ENCODE measurements around the gene MYO10. TPM values are rescaled to one million over a fixed set of nuclear protein-coding genes. Genes with fewer than 3 reads are reported as not detected.

MYO10 gene
- polyA plus RNA-seq, 1 donor: 30.7 TPM

DNA sequence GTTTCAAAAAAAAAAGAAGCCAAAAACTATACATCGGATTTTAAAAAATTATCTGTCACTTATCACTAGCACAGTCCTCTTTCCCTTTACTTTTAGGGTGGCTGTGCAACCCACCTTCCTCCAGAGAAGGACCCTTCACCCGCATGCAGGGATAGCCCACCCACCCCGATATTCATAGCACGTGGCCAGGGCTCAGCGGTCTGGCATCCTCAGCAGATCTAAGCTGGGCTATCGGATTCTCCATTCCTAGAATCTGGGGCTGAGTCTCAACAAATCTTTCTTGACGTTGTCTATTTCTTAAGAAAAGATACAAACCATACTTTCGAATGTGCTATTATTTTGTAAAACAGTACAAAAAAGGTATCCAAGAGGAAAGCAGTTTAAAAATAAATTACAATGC lies 70.9 kb downstream of the MYO10 start:
- Histone ChIP-seq H3K36me3 (ENCODE audit: control insufficient read depth, insufficient read depth, low read length) (no peaks in the 10 kb centered on the region), H3K4me1 (ENCODE audit: control insufficient read depth, insufficient read depth, low read length) (peaks cover 13% of the 10 kb centered on the region), H3K27me3 (ENCODE audit: control insufficient read depth, insufficient read depth, low read length) (no peaks in the 10 kb centered on the region), H3K27ac (ENCODE audit: low read length) (no peak overlapping the region), H3K9me3 (ENCODE audit: control insufficient read depth, low read depth, low read length) (no peaks in the 10 kb centered on the region), H3K4me3 (ENCODE audit: low read length) (no peak overlapping the region)
- DNase-seq: no peak
- WGBS (ENCODE audit: insufficient coverage, low lambda C conversion rate): 83% methylated on average over 1 of the region's 8 CpGs

DNA sequence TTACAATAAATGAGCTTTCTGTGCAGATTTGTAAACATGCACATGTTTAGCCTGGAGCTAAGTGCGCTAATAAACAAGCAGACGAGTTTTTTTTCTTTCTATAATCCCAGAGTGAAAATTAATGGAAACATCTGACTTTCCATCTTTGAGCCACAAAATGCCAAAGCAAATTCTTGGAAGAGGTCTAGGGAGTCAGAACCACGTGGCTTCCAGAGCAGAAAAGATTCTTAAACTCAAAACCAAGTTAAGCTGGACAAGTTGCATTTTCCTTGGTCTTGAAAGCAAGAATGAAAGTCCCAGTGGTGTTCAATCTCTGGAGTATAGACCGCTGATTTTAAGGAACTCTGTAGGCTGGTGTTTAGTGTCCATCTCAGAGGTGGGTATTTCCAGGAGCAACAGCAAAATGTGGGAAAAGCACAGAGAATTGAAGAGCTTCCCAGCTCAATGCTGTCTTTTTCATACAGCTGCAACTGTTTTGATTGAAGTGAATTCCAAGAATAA lies 71.4 kb downstream of the MYO10 start:
- Histone ChIP-seq H3K4me1 (ENCODE audit: control insufficient read depth, insufficient read depth, low read length) (peaks cover 13% of the 10 kb centered on the region), H3K27me3 (ENCODE audit: control insufficient read depth, insufficient read depth, low read length) (no peaks in the 10 kb centered on the region), H3K9me3 (ENCODE audit: control insufficient read depth, low read depth, low read length) (no peaks in the 10 kb centered on the region), H3K27ac (ENCODE audit: low read length) (no peak overlapping the region), H3K36me3 (ENCODE audit: control insufficient read depth, insufficient read depth, low read length) (no peaks in the 10 kb centered on the region), H3K4me3 (ENCODE audit: low read length) (no peak overlapping the region)
- 66% methylated on average over 2 of the region's 4 CpGs for WGBS (ENCODE audit: insufficient coverage, low lambda C conversion rate)
- DNase-seq: no peak

DNA sequence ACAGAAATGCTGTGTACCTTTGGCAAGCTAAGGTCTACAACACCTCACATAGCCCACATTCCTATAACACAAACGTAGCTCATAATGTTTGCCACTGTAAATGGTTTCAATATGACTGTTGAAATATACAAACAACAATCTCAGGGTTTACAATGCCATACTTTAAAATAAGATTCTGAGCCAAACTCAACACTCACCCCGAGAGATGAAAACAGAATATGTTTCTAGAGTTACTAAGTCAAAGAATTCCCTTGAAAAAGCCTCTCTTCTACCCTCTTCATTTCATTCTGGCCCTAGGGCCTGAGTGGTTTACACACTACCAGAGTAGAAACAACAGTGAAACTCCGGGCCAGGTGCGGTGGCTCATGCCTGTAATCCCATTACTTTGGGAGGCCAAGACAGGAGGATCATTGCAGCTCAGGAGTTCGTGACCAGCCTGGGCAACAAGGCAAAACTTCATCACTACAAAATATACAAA lies 72.6 kb downstream of the MYO10 start:
- peaks cover 5% of the 10 kb centered on the region for H3K9me3 ChIP-seq (ENCODE audit: control insufficient read depth, low read depth, low read length)
- no peak overlapping the region for H3K4me3 ChIP-seq (ENCODE audit: low read length)
- DNase-seq: no peak
- H3K27ac ChIP-seq (ENCODE audit: low read length): no peak overlapping the region
- no peaks in the 10 kb centered on the region for H3K36me3 ChIP-seq (ENCODE audit: control insufficient read depth, insufficient read depth, low read length)
- H3K4me1 ChIP-seq (ENCODE audit: control insufficient read depth, insufficient read depth, low read length): peaks cover 13% of the 10 kb centered on the region
- H3K27me3 ChIP-seq (ENCODE audit: control insufficient read depth, insufficient read depth, low read length): no peaks in the 10 kb centered on the region
- WGBS (ENCODE audit: insufficient coverage, low lambda C conversion rate): 100% methylated on average over 1 of the region's 5 CpGs

DNA sequence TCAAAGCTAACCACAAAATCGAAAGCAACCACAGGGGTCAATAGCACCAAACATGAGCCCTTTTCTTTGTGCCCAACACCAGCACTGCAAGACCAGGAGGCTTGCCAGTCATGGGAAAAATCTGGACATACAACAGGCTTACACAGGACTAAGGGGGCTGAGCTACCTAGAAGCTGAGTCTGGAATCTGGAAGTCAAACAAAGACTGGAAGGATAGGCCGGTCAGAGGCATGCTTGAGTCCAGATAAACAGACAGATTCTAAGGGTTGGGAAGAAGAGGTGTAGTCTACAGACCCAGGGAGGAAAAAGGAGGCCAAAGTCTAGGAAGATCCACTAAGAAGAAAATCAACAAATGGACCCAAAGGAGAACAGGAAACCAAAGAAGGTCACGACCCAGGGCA lies 73.3 kb downstream of the MYO10 start:
- 40% methylated on average over 1 of the region's 3 CpGs for WGBS (ENCODE audit: insufficient coverage, low lambda C conversion rate)
- Histone ChIP-seq H3K9me3 (ENCODE audit: control insufficient read depth, low read depth, low read length) (peaks cover 5% of the 10 kb centered on the region), H3K27me3 (ENCODE audit: control insufficient read depth, insufficient read depth, low read length) (no peaks in the 10 kb centered on the region), H3K4me3 (ENCODE audit: low read length) (no peak overlapping the region), H3K36me3 (ENCODE audit: control insufficient read depth, insufficient read depth, low read length) (no peaks in the 10 kb centered on the region), H3K27ac (ENCODE audit: low read length) (no peak overlapping the region), H3K4me1 (ENCODE audit: control insufficient read depth, insufficient read depth, low read length) (peaks cover 13% of the 10 kb centered on the region)
- no peak for DNase-seq

DNA sequence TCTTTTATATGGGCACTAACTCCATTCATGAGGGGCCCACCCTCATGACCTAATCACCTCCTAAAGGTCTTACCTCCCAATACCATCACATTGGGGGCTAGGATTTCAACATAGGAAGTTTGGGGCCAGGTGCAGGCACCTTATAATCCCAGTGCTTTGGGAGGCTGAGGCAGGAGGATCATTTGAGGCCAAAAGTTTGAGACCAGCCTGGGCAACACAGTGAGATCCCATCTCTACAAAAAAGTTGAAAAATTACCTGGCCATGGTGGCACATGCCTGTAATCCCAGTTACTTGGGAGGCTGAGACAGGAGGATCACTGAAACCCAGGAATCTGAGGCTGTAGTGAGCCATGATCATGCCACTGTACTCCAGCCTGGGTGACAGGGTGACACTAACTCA lies 76.7 kb downstream of the MYO10 start:
- Histone ChIP-seq H3K27ac (ENCODE audit: low read length) (no peak overlapping the region), H3K36me3 (ENCODE audit: control insufficient read depth, insufficient read depth, low read length) (no peaks in the 10 kb centered on the region), H3K4me1 (ENCODE audit: control insufficient read depth, insufficient read depth, low read length) (peaks cover 4% of the 10 kb centered on the region), H3K9me3 (ENCODE audit: control insufficient read depth, low read depth, low read length) (peaks cover 5% of the 10 kb centered on the region), H3K4me3 (ENCODE audit: low read length) (no peak overlapping the region), H3K27me3 (ENCODE audit: control insufficient read depth, insufficient read depth, low read length) (no peaks in the 10 kb centered on the region)
- no peak for DNase-seq

DNA sequence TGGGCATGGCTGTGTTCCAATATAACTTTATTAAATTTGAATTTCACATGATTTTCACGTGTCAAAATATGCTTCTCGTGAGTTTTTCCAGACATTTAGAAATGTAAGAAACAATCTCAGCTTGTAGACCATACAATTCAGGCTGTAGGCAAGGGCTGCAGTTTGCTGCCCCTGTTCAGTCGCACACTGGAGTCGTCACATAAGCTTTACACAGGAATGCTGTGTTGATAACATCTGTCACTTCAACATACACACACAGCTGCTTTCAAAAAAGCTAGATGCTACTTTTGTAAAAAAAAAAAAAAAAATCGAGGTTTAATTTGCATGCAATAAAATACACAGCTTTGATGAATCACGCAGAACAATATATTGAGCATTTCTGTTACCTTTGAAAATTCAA lies 77.9 kb downstream of the MYO10 start:
- H3K4me1 ChIP-seq (ENCODE audit: control insufficient read depth, insufficient read depth, low read length): peaks cover 7% of the 10 kb centered on the region
- DNase-seq: no peak

DNA sequence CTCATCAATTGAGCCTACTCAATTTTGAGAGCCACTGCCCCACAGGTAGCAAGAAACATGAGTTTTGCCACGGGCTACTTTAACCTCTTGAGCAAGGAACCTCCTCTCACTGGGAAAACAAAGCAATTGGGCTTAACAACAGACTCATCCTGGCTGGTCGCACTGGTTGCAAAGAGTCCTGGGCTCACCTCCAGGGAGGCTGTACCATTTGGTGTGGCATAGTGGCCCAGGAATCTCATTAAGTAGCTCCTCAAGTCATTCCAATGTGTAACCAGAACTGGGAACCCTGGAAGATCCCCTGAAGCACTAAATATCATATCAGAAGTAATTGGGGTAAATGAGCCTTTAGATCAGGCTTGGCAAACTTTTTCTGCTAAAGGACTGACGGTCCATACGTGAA lies 78.5 kb downstream of the MYO10 start:
- Histone ChIP-seq H3K36me3 (ENCODE audit: control insufficient read depth, insufficient read depth, low read length) (no peaks in the 10 kb centered on the region), H3K27ac (ENCODE audit: low read length) (no peak overlapping the region), H3K9me3 (ENCODE audit: control insufficient read depth, low read depth, low read length) (peaks cover 5% of the 10 kb centered on the region), H3K4me3 (ENCODE audit: low read length) (no peak overlapping the region), H3K4me1 (ENCODE audit: control insufficient read depth, insufficient read depth, low read length) (peaks cover 5% of the 10 kb centered on the region), H3K27me3 (ENCODE audit: control insufficient read depth, insufficient read depth, low read length) (no peaks in the 10 kb centered on the region)
- DNase-seq: no peak
- WGBS (ENCODE audit: insufficient coverage, low lambda C conversion rate): no CpG with 5 or more reads among the region's 4 CpGs

More for the DNA sequence above, 77.9 kb downstream of the MYO10 start:
- peaks cover 5% of the 10 kb centered on the region for H3K9me3 ChIP-seq (ENCODE audit: control insufficient read depth, low read depth, low read length)
- no peaks in the 10 kb centered on the region for H3K36me3 ChIP-seq (ENCODE audit: control insufficient read depth, insufficient read depth, low read length)
- no peak overlapping the region for H3K4me3 ChIP-seq (ENCODE audit: low read length)
- 80% methylated on average over 1 of the region's 6 CpGs for WGBS (ENCODE audit: insufficient coverage, low lambda C conversion rate)
- H3K27me3 ChIP-seq (ENCODE audit: control insufficient read depth, insufficient read depth, low read length): no peaks in the 10 kb centered on the region
- H3K27ac ChIP-seq (ENCODE audit: low read length): no peak overlapping the region

DNA sequence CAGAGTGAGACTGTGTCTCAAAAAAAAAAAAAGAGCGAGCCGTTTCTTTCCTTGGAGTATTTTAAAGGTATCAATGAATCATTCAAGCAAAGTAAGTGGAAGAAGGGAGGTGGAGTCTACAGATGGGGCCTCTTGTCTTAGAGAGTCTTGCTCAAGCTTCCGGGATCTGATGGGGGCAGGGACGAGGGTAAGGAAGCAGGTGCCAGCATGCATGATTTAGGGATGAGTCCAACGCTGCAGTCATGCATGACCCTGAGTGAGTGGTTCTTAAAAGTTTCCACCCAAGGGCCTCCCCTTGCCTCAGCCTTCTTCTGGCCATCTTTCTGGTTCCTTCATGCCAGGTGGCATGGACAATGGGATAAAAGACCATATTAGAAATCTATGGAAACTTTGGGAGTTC lies 79.6 kb downstream of the MYO10 start:
- H3K4me1 ChIP-seq (ENCODE audit: control insufficient read depth, insufficient read depth, low read length): peaks cover 3% of the 10 kb centered on the region
- no peak overlapping the region for H3K27ac ChIP-seq (ENCODE audit: low read length)
- WGBS (ENCODE audit: insufficient coverage, low lambda C conversion rate): no CpG with 5 or more reads among the region's 5 CpGs
- no peaks in the 10 kb centered on the region for H3K36me3 ChIP-seq (ENCODE audit: control insufficient read depth, insufficient read depth, low read length)
- no peaks in the 10 kb centered on the region for H3K27me3 ChIP-seq (ENCODE audit: control insufficient read depth, insufficient read depth, low read length)
- H3K4me3 ChIP-seq (ENCODE audit: low read length): no peak overlapping the region
- no peak for DNase-seq
- H3K9me3 ChIP-seq (ENCODE audit: control insufficient read depth, low read depth, low read length): peaks cover 5% of the 10 kb centered on the region

DNA sequence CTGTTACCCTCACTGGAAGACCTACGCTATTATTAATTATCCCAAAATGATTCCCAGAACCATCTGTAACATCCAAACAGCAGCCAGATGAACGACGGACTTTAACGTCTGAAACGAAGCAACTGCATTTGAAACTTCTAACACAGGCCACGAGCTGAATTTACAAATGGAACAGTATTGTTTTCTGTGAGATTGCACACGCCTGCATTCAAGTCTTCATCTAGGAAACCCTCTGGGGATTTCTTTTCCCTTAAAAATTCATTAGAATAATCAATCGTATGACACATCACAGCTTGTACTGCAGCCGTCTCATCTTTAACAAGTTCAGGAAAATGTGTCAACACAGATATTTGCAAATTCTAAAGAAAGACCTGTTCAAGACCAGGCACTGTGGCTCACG lies 80.2 kb downstream of the MYO10 start:
- H3K27ac ChIP-seq (ENCODE audit: low read length): no peak overlapping the region
- no peak overlapping the region for H3K4me3 ChIP-seq (ENCODE audit: low read length)
- no peak for DNase-seq
- H3K4me1 ChIP-seq (ENCODE audit: control insufficient read depth, insufficient read depth, low read length): peaks cover 3% of the 10 kb centered on the region
- H3K36me3 ChIP-seq (ENCODE audit: control insufficient read depth, insufficient read depth, low read length): no peaks in the 10 kb centered on the region
- H3K27me3 ChIP-seq (ENCODE audit: control insufficient read depth, insufficient read depth, low read length): no peaks in the 10 kb centered on the region
- 93% methylated on average over 2 of the region's 10 CpGs for WGBS (ENCODE audit: insufficient coverage, low lambda C conversion rate)
- H3K9me3 ChIP-seq (ENCODE audit: control insufficient read depth, low read depth, low read length): peaks cover 5% of the 10 kb centered on the region

DNA sequence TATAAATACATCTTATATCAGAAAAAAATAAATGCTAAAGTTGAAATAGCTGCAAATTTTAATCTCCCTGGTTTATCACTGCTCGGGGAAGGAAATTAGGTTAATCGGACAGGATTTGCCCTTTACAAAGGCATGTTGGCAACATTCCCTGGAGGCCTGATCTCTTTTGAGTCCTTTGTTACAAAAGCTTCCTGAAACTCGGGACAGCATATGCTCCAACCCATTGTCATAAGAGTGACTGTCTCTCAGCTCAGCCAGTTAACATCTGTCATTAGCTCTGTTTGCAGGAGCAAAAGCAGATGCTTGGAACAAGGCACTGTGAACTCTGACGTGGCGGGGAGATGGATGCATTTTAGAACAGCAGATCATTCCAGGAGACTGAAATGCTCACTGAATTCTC lies 80.6 kb downstream of the MYO10 start:
- no peak overlapping the region for H3K27ac ChIP-seq (ENCODE audit: low read length)
- peak; percentile 10 to 34 for DNase-seq
- WGBS (ENCODE audit: insufficient coverage, low lambda C conversion rate): no CpG with 5 or more reads among the region's 5 CpGs

DNA sequence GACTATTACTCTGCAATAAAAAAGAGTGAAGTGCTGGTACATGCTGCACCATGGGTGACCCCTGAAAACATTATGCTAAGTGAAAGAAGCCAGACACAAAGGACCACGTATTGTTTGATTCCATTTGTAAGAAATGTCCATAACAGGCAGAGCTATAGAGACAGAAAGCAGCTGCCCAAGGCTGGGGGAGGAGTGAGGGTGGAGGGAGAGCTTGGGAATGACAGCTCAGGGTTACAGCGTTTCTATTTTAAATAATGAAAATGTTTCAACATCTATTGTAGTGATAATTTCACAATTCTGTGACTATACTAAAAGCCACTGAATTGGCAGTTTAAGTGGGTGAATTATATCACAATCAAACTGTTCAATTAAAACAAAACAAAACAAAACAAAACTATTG lies 81.7 kb downstream of the MYO10 start:
- Histone ChIP-seq H3K27me3 (ENCODE audit: control insufficient read depth, insufficient read depth, low read length) (no peaks in the 10 kb centered on the region), H3K36me3 (ENCODE audit: control insufficient read depth, insufficient read depth, low read length) (no peaks in the 10 kb centered on the region), H3K9me3 (ENCODE audit: control insufficient read depth, low read depth, low read length) (peaks cover 5% of the 10 kb centered on the region), H3K4me3 (ENCODE audit: low read length) (no peak overlapping the region), H3K4me1 (ENCODE audit: control insufficient read depth, insufficient read depth, low read length) (peaks cover 3% of the 10 kb centered on the region), H3K27ac (ENCODE audit: low read length) (no peak overlapping the region)
- WGBS (ENCODE audit: insufficient coverage, low lambda C conversion rate): no CpG with 5 or more reads among the region's 2 CpGs
- no peak for DNase-seq

More for the DNA sequence above, 80.6 kb downstream of the MYO10 start:
- Histone ChIP-seq H3K4me1 (ENCODE audit: control insufficient read depth, insufficient read depth, low read length) (peaks cover 3% of the 10 kb centered on the region), H3K27me3 (ENCODE audit: control insufficient read depth, insufficient read depth, low read length) (no peaks in the 10 kb centered on the region), H3K4me3 (ENCODE audit: low read length) (no peak overlapping the region), H3K9me3 (ENCODE audit: control insufficient read depth, low read depth, low read length) (peaks cover 5% of the 10 kb centered on the region), H3K36me3 (ENCODE audit: control insufficient read depth, insufficient read depth, low read length) (no peaks in the 10 kb centered on the region)
